Peyer's patch (tissue), 4 donors: Measurements from ENCODE around the gene ARV1.

Experiments
- CTCF ChIP-seq, 6 experiments: fragments of 450-650 bp in 4 of 6; fragments of 200-600 bp in 2 of 6; sonication (generic) in 1 of 6; IDR thresholded peaks; one replicate each; pipeline ENCODE4 v1.5.1; 2017 to 2019; ENCODE audit warnings: antibody characterized with exemption in 6 of 6, mild to moderate bottlenecking in 3 of 6, moderate library complexity in 1 of 6
- POLR2A ChIP-seq, 2 donors: fragments of 450-650 bp; IDR thresholded peaks; one replicate each; pipeline ENCODE4 v1.5.1; 2017; ENCODE audit warnings: antibody characterized with exemption in 2 of 2, mild to moderate bottlenecking in 2 of 2, moderate library complexity in 2 of 2

GRCh38 chr1:230979389-230979716 is 459 bp downstream of the ARV1 start:
- TF ChIP-seq POLR2A (IDR thresholded peaks at IDR 0.05) (no peak), CTCF (IDR thresholded peaks at IDR 0.05) (no peak)
